GM12878 (cell line): ENCODE results near the gene CBFA2T3. TPM values are rescaled to one million over a fixed set of nuclear protein-coding genes. Genes with fewer than 3 reads are reported as not detected.

Experiments
- ATAC-seq: fragments of 200-7000 bp; cut with Tn5 transposase; 3 replicates; pipeline ENCODE4 v1.9.1; 2020; ENCODE audit warnings: mild to moderate bottlenecking, moderate library complexity
- BruUV-seq: library from RNA; stranded (reverse); fragments of 400-500 nt; replicated peaks from 2 replicates; lab custom pipeline; 2021; lab: Mats Ljungman, UMichigan
- CTCF ChIA-PET: fragments of 300-600 bp; sonication (Branson Sonifier 250); formaldehyde crosslinking; extraction: SDS; loops from one replicate; lab custom pipeline; 2021; ENCODE audit warnings: inconsistent platforms; lab: Yijun Ruan, JAX
- POLR2A ChIA-PET: fragments of 350-600 bp; formaldehyde crosslinking; extraction: SDS; loops from one replicate; lab custom pipeline; 2021; ENCODE audit warnings: inconsistent platforms; lab: Charles Lee
- RAD21 ChIA-PET: fragments of 300-600 bp; sonication (Branson Sonifier 250); formaldehyde crosslinking; loops from one replicate; lab custom pipeline; 2023; ENCODE audit warnings: antibody characterized with exemption; ENCODE audit not compliant: unreplicated experiment; lab: Charles Lee
- SMC1A ChIA-PET: fragments of 300-600 bp; sonication (Branson Sonifier 250); formaldehyde crosslinking; loops from one replicate; lab custom pipeline; 2023; ENCODE audit not compliant: unreplicated experiment, uncharacterized antibody; lab: Charles Lee
- DNase-seq: peaks from one replicate; pipeline ENCODE4 v3.0.0-alpha.2; 2011; ENCODE audit warnings: low read depth, low spot score
- FAIRE-seq: peaks from 3 replicates; lab custom pipeline; 2011; peaks lifted over from hg19 to GRCh38; lab: Jason Lieb, UNC
- H2AFZ ChIP-seq: 2 replicates; pipeline ENCODE4 v1.6.0; 2011; ENCODE audit warnings: low read depth, low read length, control low read depth; ENCODE audit not compliant: control insufficient read depth
- H3K27ac ChIP-seq: 2 replicates; pipeline ENCODE4 v1.5.1; 2011; ENCODE audit warnings: control low read depth; ENCODE audit not compliant: control insufficient read depth, insufficient read depth
- H3K27me3 ChIP-seq, 2 experiments: replicated peaks in 1 of 2; 2 replicates each; pipeline versions ENCODE4 v1.6.0 to v1.6.1; 2011; ENCODE audit warnings: low read length in 1 of 2; ENCODE audit not compliant: control insufficient read depth in 2 of 2, insufficient read depth in 2 of 2
- H3K36me3 ChIP-seq, 2 experiments: 2 replicates each; pipeline ENCODE4 v1.5.1; 2011; ENCODE audit warnings: low read length in 1 of 2; ENCODE audit not compliant: control insufficient read depth in 2 of 2, insufficient read depth in 2 of 2
- H3K4me1 ChIP-seq: 2 replicates; pipeline ENCODE4 v1.6.1; 2011; ENCODE audit warnings: mild to moderate bottlenecking, low read length, moderate library complexity, mixed read lengths; ENCODE audit not compliant: control insufficient read depth, insufficient read depth
- H3K4me2 ChIP-seq: 2 replicates; pipeline ENCODE4 v1.6.0; 2011; ENCODE audit warnings: control low read depth; ENCODE audit not compliant: control insufficient read depth, insufficient read depth
- H3K4me3 ChIP-seq: fragments of 200-600 bp; sonication (generic); 2 replicates; pipeline ENCODE4 v1.5.1; 2016
- H3K79me2 ChIP-seq: 2 replicates; pipeline ENCODE4 v1.6.0; 2011; ENCODE audit warnings: low read length; ENCODE audit not compliant: control insufficient read depth, insufficient read depth
- H3K9ac ChIP-seq: 2 replicates; pipeline ENCODE4 v1.8.0; 2011; ENCODE audit warnings: low read length, control low read depth, mixed read lengths; ENCODE audit not compliant: control insufficient read depth, insufficient read depth
- H3K9me3 ChIP-seq: replicated peaks from 3 replicates; pipeline ENCODE4 v1.5.1; 2011; ENCODE audit warnings: mild to moderate bottlenecking, low read length; ENCODE audit not compliant: control insufficient read depth, insufficient read depth
- H4K20me1 ChIP-seq: 2 replicates; pipeline ENCODE4 v1.6.0; 2011; ENCODE audit not compliant: control insufficient read depth, insufficient read depth
- BACH1 ChIP-seq: fragments of 450-650 bp; IDR thresholded peaks from 2 replicates; pipeline ENCODE4 v1.6.1; 2017; ENCODE audit warnings: mild to moderate bottlenecking, borderline replicate concordance
- EED ChIP-seq: sonication (generic); IDR thresholded peaks from 2 replicates; pipeline ENCODE4 v1.6.1; 2016; ENCODE audit warnings: antibody characterized with exemption, low read depth
- ESRRA ChIP-seq: IDR thresholded peaks from 2 replicates; pipeline ENCODE4 v1.6.1; 2012; ENCODE audit warnings: mild to moderate bottlenecking, low read length, improper control_type of control experiment
- SREBF2 ChIP-seq: IDR thresholded peaks from 2 replicates; pipeline ENCODE4 v1.6.1; 2012; ENCODE audit warnings: mild to moderate bottlenecking, low read length
- ZNF207 ChIP-seq: fragments of 450-650 bp; IDR thresholded peaks from 2 replicates; pipeline ENCODE4 v1.6.1; 2014; ENCODE audit warnings: antibody characterized with exemption, mild to moderate bottlenecking, borderline replicate concordance
- WGBS: methylation state at CpG from one replicate; pipeline ENCODE4 v1.1.6; 2016; ENCODE audit warnings: low lambda C conversion rate; ENCODE audit not compliant: insufficient replicate concordance, insufficient coverage; ENCODE audit errors: missing lambda C conversion rate; 5-methylcytosine and 5-hydroxymethylcytosine counted together
- in situ Hi-C: fragments of 300-500 bp; cut with MboI; formaldehyde crosslinking; loops from 9 replicates; pipeline ENCODE4 v1.14.3; 2018; ENCODE audit warnings: mixed read lengths
- intact Hi-C: fragments of 100-400 bp; cut with micrococcal nuclease; formaldehyde crosslinking; loops from one replicate; pipeline ENCODE4 v1.14.2; 2022; ENCODE audit not compliant: unreplicated experiment
- polyA plus RNA-seq, 11 experiments: library from polyadenylated mRNA; depleted of rRNA in 4 of 11; unstranded in 6 of 11; stranded (reverse) in 5 of 11; fragments of >200 nt; fragmentation: Nextera tagmentation in 4 of 11; fragmentation: Illumina TruSeq in 1 of 11; extraction: Ambion mirVana in 4 of 11; extraction: Trizol in 1 of 11; gene quantifications; 1 replicate in 1 of 11; 2 replicates in 10 of 11; pipeline versions ENCODE4 v1.2.1 to v1.2.3, GENCODE V29; 2011 to 2016; ENCODE audit warnings: inconsistent platforms in 2 of 11, missing spikeins in 2 of 11, low read depth in 1 of 11
- total RNA-seq, 4 experiments: library from RNA; depleted of rRNA in 3 of 4; stranded (reverse); fragments of >200 nt in 3 of 4; fragmentation: Illumina TruSeq in 1 of 4; extraction: Trizol in 1 of 4; gene quantifications; 2 replicates each; pipeline versions ENCODE4 v1.2.1 to v1.2.3, GENCODE V29; 2013 to 2021
- TF ChIP-seq, protein P1 (sequence below): IDR thresholded peaks from 2 replicates; pipeline ENCODE4 v1.6.1; 2011; ENCODE audit warnings: mild to moderate bottlenecking, low read depth, low read length, moderate library complexity; ENCODE audit not compliant: insufficient replicate concordance
- TF ChIP-seq, protein P2 (sequence below): fragments of 450-650 bp; IDR thresholded peaks from 2 replicates; pipeline ENCODE4 v1.6.1; 2017; ENCODE audit warnings: low read depth, mild to moderate bottlenecking, moderate library complexity

The CBFA2T3 gene
- total and polyA plus RNA-seq, 10 of the 15 experiments (the other 5 are each of a cell fraction or from before 2014, with no cell fraction given): 0.69 to 42.6 (median 4.5) TPM

DNA sequence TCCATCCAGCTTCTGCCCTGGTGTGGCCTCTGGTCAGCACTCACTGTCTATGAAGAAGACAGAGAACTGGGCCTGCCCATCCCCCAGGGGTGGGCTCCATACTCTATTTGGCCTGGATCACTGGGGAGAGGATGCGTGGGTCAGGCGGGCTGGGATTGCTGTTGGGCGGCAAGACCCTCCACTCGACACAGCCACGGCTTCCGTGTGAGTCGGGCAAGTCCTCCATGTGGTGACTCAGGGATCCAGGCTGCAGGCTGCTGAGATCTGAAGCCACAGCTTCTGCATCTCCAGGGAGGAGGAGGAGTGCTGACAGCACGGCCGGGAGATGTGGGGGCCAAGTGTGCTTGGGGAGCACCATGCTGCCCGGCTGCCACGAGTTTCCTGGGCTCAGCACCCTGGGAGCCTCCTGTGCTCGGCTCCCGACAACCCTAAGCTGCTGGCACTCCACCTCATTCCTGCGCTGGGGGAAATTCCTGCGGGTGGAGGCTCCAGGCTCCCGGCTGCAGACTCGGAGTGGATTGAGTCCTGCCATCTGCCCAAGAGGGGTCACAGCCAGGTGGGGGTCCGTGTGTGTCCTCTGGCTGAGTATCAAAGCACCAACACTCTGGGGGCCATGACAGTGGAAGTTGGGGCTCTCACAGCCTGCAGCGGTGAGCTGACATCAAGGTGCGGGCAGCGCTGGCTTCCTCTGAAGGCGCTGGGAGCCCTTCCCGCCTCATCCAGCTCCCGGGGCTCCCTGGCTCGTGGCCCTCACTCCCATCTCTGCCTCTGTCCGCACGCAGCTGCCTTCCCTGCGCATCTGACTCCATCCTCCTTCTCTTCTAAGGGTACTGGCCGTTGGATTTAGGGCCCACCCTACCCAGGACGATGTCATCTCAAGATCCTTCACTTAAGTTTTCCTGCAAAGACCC lies 24.4 kb upstream of the CBFA2T3 start:
- no peak for FAIRE-seq
- CTCF ChIA-PET: no interaction called here
- H3K9ac ChIP-seq: no peak overlapping the region
- no peaks in the 10 kb centered on the region; the same call in 1 of the 2 replicates for H4K20me1 ChIP-seq
- H3K36me3 ChIP-seq: no peaks in the 10 kb centered on the region
- TF ChIP-seq, protein P1, sequence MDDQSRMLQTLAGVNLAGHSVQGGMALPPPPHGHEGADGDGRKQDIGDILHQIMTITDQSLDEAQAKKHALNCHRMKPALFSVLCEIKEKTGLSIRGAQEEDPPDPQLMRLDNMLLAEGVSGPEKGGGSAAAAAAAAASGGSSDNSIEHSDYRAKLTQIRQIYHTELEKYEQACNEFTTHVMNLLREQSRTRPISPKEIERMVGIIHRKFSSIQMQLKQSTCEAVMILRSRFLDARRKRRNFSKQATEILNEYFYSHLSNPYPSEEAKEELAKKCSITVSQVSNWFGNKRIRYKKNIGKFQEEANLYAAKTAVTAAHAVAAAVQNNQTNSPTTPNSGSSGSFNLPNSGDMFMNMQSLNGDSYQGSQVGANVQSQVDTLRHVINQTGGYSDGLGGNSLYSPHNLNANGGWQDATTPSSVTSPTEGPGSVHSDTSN: no peak
- TF ChIP-seq ESRRA (no peak), EED (no peak), BACH1 (no peak), ZNF207 (no peak), SREBF2 (no peak)
- TF ChIP-seq, protein P2, sequence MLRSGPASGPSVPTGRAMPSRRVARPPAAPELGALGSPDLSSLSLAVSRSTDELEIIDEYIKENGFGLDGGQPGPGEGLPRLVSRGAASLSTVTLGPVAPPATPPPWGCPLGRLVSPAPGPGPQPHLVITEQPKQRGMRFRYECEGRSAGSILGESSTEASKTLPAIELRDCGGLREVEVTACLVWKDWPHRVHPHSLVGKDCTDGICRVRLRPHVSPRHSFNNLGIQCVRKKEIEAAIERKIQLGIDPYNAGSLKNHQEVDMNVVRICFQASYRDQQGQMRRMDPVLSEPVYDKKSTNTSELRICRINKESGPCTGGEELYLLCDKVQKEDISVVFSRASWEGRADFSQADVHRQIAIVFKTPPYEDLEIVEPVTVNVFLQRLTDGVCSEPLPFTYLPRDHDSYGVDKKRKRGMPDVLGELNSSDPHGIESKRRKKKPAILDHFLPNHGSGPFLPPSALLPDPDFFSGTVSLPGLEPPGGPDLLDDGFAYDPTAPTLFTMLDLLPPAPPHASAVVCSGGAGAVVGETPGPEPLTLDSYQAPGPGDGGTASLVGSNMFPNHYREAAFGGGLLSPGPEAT: no peak
- SMC1A ChIA-PET: no interaction called here
- H3K27ac ChIP-seq: no peak overlapping the region
- RAD21 ChIA-PET: no interaction called here
- in situ Hi-C loops (no loop called here), intact Hi-C loops (no loop called here)
- no peak overlapping the region for H3K4me3 ChIP-seq
- peaks cover 4% of the 10 kb centered on the region for H3K4me1 ChIP-seq
- BruUV-seq: no TSS peak
- no peak for DNase-seq
- WGBS: 77% methylated on average over 30 of the region's 30 CpGs
- no peak for ATAC-seq
- no peaks in the 10 kb centered on the region for H3K79me2 ChIP-seq
- peaks cover 16% of the 10 kb centered on the region for H3K9me3 ChIP-seq
- no peak overlapping the region for H3K4me2 ChIP-seq
- no peak overlapping the region for H2AFZ ChIP-seq
- H3K27me3 ChIP-seq: 0 out of 4 replicates have a peak, but pooled peaks cover 0 to 6% of the 10 kb centered on the region in 2 experiments
- POLR2A ChIA-PET: no interaction called here
